ENCODE results near the gene NDOR1. TPM values are rescaled to one million over a fixed set of nuclear protein-coding genes. Genes with fewer than 3 reads are reported as not detected.

Gene NDOR1
- total RNA-seq, 6 experiments from 2014 or later: 13.1 to 17.3 (median 16.6) TPM

GRCh38 chr9:137214620-137215019 is 9.1 kb downstream of the NDOR1 start:
- Mint-ChIP-seq H3K9me3 (no peaks in the 10 kb centered on the region), H3K4me1 (ENCODE audit: low read depth) (peaks cover 5% of the 10 kb centered on the region; the same call in 1 of the 2 replicates), H3K4me3 (no peak overlapping the region), H3K27ac (no peak overlapping the region), H3K36me3 (ENCODE audit: low read depth) (no peaks in the 10 kb centered on the region), H3K27me3 (ENCODE audit: insufficient read depth) (peaks cover 2% of the 10 kb centered on the region)
- no peak for DNase-seq
- TF ChIP-seq CTCF (IDR thresholded peaks at IDR 0.05): no peak

- TF ChIP-seq CTCF (IDR thresholded peaks at IDR 0.05): no peak
- Mint-ChIP-seq H3K36me3 (ENCODE audit: low read depth) (no peaks in the 10 kb centered on the region), H3K4me3 (no peak overlapping the region), H3K9me3 (no peaks in the 10 kb centered on the region), H3K4me1 (ENCODE audit: low read depth) (peaks cover 5% of the 10 kb centered on the region; the same call in 1 of the 2 replicates), H3K27ac (no peak overlapping the region), H3K27me3 (ENCODE audit: insufficient read depth) (peaks cover 2% of the 10 kb centered on the region)
- DNase-seq: no peak
These were observed 9.9 kb downstream of the NDOR1 start for GRCh38 chr9:137215196-137215986.

GRCh38 chr9:137216188-137216965 is 10.9 kb downstream of the NDOR1 start:
- Mint-ChIP-seq H3K27ac (no peak overlapping the region), H3K4me1 (ENCODE audit: low read depth) (peaks cover 5% of the 10 kb centered on the region; the same call in 1 of the 2 replicates), H3K9me3 (no peaks in the 10 kb centered on the region), H3K36me3 (ENCODE audit: low read depth) (no peaks in the 10 kb centered on the region), H3K4me3 (no peak overlapping the region), H3K27me3 (ENCODE audit: insufficient read depth) (no peaks in the 10 kb centered on the region; the same call in 1 of the 2 replicates)
- no peak for DNase-seq
- no peak for TF ChIP-seq CTCF (IDR thresholded peaks at IDR 0.05)

- no peak for DNase-seq
- TF ChIP-seq CTCF (IDR thresholded peaks at IDR 0.05): no peak
- no peaks in the 10 kb centered on the region for H3K36me3 Mint-ChIP-seq (ENCODE audit: low read depth)
- H3K9me3 Mint-ChIP-seq: no peaks in the 10 kb centered on the region
- no peaks in the 10 kb centered on the region for H3K27me3 Mint-ChIP-seq (ENCODE audit: insufficient read depth)
- H3K4me3 Mint-ChIP-seq: no peak overlapping the region
- no peak overlapping the region for H3K27ac Mint-ChIP-seq
- peaks cover 5% of the 10 kb centered on the region; the same call in 1 of the 2 replicates for H3K4me1 Mint-ChIP-seq (ENCODE audit: low read depth)
These were observed 12.0 kb downstream of the NDOR1 start for GRCh38 chr9:137217276-137218211.

GRCh38 chr9:137218212-137218753 is 12.8 kb downstream of the NDOR1 start:
- DNase-seq: no peak
- peaks cover 5% of the 10 kb centered on the region; the same call in 1 of the 2 replicates for H3K4me1 Mint-ChIP-seq (ENCODE audit: low read depth)
- no peak overlapping the region for H3K4me3 Mint-ChIP-seq
- no peaks in the 10 kb centered on the region for H3K9me3 Mint-ChIP-seq
- TF ChIP-seq CTCF (IDR thresholded peaks at IDR 0.05): no peak
- H3K36me3 Mint-ChIP-seq (ENCODE audit: low read depth): no peaks in the 10 kb centered on the region
- H3K27me3 Mint-ChIP-seq (ENCODE audit: insufficient read depth): no peaks in the 10 kb centered on the region; the same call in 1 of the 2 replicates
- no peak overlapping the region for H3K27ac Mint-ChIP-seq
